GM18502 (cell line): Measurements from ENCODE around the gene COL9A3.

ENCODE experiments used
- ATAC-seq: cut with Tn5 transposase; IDR thresholded peaks from one replicate; pipeline ENCODE4 v1.9.1; 2021; ENCODE audit warnings: mild to moderate bottlenecking; ENCODE audit not compliant: unreplicated experiment, poor library complexity

Gene COL9A3

GRCh38 chr20:62816884-62817873 lies at the start of gene COL9A3:
TSS of gene COL9A3 (plus strand) at chr20:62817050. CDS start at chr20:62817065, 15 bp downstream.
- no peak for ATAC-seq

GRCh38 chr20:62768234-62768546 lies 48.7 kb upstream of the COL9A3 start:
- ATAC-seq: no peak

- no peak for ATAC-seq
Observed at GRCh38 chr20:62768551-62769287, 48.1 kb upstream of the COL9A3 start.

GRCh38 chr20:62769346-62770071 lies 47.3 kb upstream of the COL9A3 start:
- ATAC-seq: no peak

- no peak for ATAC-seq
Observed at GRCh38 chr20:62770111-62770910, 46.5 kb upstream of the COL9A3 start.

GRCh38 chr20:62770916-62771315 lies 45.9 kb upstream of the COL9A3 start:
- no peak for ATAC-seq

GRCh38 chr20:62771396-62772102 lies 45.3 kb upstream of the COL9A3 start:
- ATAC-seq: no peak

- no peak for ATAC-seq
Observed at GRCh38 chr20:62772103-62772611, 44.7 kb upstream of the COL9A3 start.

GRCh38 chr20:62772619-62772989 lies 44.2 kb upstream of the COL9A3 start:
- no peak for ATAC-seq

GRCh38 chr20:62772990-62773844 lies 43.6 kb upstream of the COL9A3 start:
- no peak for ATAC-seq

- ATAC-seq: no peak
Observed at GRCh38 chr20:62773845-62774714, 42.8 kb upstream of the COL9A3 start.

GRCh38 chr20:62774762-62775161 lies 42.1 kb upstream of the COL9A3 start:
- ATAC-seq: no peak

- ATAC-seq: no peak
Observed at GRCh38 chr20:62775206-62775605, 41.6 kb upstream of the COL9A3 start.

GRCh38 chr20:62776035-62776691 lies 40.7 kb upstream of the COL9A3 start:
- no peak for ATAC-seq

- ATAC-seq: no peak
Observed at GRCh38 chr20:62776692-62777527, 39.9 kb upstream of the COL9A3 start.

GRCh38 chr20:62777528-62777830 lies 39.4 kb upstream of the COL9A3 start:
- ATAC-seq: no peak
